HG02870 (cell line): Measurements from ENCODE around the gene PWP1.

ENCODE experiments used
- ATAC-seq: cut with Tn5 transposase; IDR thresholded peaks from one replicate; pipeline ENCODE4 v1.9.1; 2021; ENCODE audit warnings: mild to moderate bottlenecking, moderate library complexity; ENCODE audit not compliant: unreplicated experiment

Gene PWP1

DNA sequence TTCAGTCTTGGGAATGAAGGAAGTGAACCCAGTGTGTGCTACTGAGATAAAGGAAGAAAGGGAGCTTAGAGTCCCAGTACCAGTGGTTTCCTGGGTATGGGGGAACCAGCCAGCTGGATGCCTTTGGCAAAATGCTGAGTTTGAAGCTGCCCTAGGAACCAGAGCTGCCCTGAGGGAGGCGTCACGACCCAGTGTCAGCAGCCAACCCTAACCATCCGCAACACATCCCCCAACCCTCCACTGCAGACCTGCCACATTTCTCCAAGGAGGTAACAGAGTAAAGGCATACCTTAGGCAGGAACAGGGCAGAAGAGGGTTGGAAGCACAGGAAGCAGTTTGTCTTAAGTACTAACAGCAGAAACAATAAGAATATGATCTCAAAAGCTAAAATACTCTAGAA, 46.8 kb downstream of the PWP1 start:
- ATAC-seq: no peak

DNA sequence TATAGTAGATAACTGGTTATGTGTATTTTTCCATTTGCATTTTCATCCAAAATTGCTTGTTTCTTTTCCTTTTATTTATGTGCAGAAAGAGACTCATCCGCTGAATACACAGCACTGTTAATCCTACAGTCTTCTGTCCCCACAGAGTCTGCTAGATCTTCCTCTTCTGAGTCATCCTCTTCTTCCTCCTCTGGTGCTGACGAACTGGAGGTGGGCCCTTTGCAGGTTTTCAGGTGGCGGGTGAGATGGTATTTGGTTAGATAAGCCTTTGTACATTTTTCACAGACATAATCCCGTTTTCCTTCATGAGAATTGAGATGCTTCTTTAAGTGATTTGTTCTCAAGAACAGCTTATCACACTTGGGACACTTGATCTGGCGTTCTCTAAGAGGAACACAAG, 48.5 kb downstream of the PWP1 start:
- ATAC-seq: no peak

DNA sequence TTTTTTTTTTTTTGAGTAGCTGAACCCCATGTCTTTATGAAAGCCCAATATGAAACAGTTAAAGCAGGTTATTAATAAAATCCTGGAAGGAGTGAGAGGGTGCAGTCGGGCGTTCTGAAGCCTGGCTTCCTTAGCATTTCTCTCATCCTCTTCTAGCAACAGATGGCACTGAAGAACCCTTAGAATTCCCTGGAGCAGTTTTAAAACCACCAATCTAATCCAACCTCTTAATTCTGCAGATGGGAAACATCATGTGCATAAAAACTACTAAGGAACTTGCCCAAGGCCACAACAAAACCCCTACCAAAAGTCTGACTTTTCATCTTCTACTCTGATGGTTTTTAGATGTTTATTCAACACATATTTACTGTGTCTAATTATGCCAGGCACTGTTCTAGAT, 50.2 kb downstream of the PWP1 start:
- ATAC-seq: no peak

DNA sequence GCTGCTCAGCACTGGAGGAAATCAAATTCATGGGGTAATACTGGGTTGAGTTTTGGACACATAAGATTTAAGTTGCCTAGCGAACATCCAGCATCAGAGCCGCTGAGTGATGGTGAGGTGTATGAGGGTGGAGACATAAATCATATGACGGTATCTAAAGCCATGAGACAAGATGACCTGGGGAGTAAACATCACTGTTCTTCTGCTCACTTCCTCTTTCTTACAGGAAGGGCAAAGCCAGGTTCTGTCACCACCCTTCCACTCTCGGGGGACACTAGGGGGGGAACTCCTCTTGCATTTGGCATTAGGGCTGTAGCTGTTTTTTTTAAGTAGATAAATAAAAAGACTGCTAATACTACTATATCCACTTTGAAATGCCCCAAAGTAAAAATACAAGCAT, 51.3 kb downstream of the PWP1 start:
- peak; percentile 86 for ATAC-seq

DNA sequence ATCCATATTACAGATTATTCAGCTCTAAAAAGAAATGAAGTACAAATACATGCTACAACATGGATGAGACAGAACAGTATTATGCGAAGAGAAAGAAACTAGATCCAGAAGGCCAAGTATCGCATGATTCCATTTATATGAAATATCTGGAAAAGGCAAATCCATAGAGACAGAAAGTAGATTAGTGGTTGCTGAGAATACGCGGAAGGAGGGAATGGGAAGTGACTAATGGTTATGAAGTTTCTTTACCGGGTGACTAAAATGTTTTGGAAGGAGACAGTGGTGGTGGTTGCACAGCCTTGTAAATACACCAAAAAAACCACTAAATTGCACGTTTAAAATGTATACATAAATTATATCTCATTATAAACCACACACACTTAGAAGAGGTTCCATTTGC, 62.9 kb downstream of the PWP1 start:
- no peak for ATAC-seq

DNA sequence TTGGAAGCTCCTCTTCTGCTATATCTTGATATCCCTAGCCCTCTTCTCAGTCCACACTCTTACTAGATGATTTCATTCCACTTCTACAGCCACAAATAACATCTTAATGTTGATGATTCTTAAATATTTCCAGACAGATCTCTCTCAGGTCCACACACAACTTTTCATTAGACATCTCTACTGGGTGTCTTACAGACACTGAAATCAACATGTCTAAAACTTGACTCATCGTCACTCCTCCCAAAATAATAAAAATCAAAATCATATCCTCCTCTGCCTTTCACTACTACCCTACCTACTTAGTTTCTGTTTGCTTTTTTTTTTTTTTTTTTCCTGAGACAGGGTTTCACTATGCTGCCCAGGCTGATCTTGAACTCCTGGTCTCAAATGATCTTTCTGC, 63.5 kb downstream of the PWP1 start:
- ATAC-seq: no peak

DNA sequence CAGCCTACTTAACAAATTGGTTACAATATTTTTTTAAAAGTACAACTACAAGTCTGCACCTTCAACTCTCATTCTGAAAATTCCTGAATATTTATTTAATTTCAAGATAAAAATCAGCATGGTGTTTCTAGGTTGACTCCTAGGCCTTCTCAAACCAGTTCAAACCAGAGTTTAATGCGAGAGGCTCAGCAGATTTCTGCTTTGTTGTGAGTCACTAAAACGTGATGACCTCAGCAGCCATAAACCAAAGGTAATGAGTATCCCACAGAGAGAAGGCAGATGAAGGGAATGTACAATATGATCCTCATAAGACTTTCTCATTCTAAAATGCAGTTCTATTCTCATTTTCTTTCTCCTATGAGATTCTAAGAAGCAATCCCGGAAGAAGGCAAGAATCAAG, 73.8 kb downstream of the PWP1 start:
- ATAC-seq: no peak

DNA sequence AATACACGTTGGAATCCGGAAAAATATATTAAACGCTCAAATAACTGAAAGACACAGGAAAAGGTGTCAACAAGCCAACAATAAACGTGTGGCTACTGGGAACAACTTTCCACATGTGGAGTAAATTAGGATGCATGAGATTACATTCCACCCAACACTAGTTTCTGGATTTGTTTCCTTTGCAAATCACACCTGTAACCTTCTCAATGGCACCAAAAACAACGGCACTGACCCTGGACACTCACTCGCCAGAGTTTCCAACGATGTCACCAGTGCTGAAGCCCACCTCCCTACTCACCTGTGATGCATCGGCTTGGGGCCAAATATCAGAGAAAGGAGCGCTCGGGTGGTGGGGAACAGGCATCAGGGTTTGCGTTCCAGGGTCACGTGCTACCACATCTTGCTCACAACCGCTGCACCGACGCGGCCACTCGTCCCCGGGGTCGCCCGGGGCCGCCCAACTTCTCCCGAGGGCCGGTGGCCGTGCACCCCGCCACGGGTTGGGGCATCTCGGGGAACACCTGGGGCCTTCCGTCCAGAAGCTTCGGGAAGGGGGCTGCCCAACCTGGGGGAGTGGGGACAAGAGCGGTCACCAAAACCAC, 74.7 kb downstream of the PWP1 start:
- peak; percentile 23 for ATAC-seq

DNA sequence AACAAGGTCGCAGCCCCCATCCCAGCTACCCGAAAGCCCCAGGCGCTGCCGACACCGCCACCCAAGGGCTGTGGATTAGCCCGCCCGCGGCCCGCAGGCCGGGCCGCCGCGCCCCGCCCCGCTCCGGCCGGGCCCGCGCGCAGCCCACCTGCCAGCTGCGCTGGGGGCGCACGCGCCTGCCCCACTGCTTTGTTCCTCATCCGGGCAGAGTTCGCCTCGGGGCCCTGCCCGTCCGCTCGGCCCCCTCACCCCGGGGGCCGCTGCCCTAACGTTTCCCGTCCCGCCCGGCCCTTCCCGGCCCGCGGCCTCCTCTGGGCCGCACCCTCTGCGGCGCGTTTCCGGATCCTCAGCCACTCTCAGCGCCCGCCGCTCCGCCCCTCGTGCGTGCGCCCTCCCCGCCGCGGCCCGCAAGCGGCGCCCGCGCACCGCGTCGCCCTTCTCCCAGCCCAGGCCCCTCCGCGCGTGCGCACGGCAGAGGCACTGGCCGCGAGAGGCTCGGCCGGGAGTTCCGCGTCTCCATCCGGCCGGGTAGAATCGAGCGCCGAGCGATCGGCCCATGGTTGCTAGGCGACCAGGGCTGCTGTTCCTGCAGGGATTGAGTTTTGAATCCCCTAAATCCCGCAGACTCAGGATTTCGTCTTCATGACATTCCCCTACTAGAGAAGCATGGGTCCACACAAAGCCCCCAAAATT, 75.4 kb downstream of the PWP1 start, which contains the start of gene PRDM4:
PRDM4 (minus strand) TSS at position 329 of the 693 bp plus-strand sequence. CDS start 622 bp downstream, outside the sequence.
- peak; percentile 93 for ATAC-seq

DNA sequence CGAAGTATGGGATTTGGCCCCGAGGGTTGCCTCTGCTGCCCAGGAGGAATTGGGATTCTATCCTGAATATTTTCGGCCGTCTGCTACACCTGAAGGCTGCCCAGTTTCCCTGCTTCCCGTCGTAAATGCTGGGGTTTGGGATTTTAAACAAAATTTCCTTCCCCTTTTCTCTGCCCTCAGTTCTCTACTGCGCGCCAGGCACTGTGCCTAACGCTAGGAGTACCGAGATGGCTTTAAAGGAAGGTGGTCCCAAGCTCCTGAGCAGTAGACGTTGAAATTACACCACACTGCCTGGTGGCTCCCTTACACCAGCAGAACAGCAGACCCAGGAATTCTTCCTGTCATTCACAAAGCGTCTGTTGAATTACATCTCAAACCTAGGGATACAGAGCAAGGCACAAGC, 75.9 kb downstream of the PWP1 start:
- ATAC-seq: no peak
